GM18505 (cell line): ENCODE measurements around the gene RNF208.

Experiments used
- ATAC-seq: cut with Tn5 transposase; IDR thresholded peaks from one replicate; pipeline ENCODE4 v1.9.1; 2021; ENCODE audit not compliant: unreplicated experiment
- POLR2A ChIP-seq: IDR thresholded peaks from 4 replicates; pipeline ENCODE4 v1.6.1; 2011; ENCODE audit warnings: borderline replicate concordance; ENCODE audit not compliant: insufficient read depth, insufficient read length; ENCODE audit errors: extremely low read depth

Gene RNF208

GRCh38 chr9:137215196-137215986, 6.6 kb downstream of the RNF208 start:
- ATAC-seq = no peak
- TF ChIP-seq POLR2A = no peak

- TF ChIP-seq POLR2A = no peak
- no peak for ATAC-seq
These were observed 7.4 kb downstream of the RNF208 start for GRCh38 chr9:137214620-137215019.

GRCh38 chr9:137213160-137214060, 8.6 kb downstream of the RNF208 start:
- no peak for TF ChIP-seq POLR2A
- ATAC-seq = no peak

DNA sequence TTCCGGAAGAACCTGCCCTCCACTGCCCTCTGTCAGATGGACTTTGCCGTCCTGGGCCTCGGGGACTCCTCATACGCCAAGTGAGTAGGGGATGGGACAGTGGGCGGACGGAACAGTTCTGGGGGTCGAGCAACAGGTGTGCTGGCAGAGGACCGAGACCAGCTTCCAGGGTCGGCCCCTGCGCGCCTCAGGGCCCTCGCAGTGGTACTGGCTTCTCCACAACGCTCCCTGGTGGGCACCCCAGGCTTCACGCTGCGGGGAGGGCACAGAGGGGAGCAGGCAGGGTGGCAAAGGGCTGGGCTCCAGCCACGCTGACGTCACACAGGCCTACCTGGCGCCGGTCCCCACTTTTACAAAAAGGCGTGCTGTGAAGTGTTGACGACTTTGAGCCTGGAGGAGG, 9.5 kb downstream of the RNF208 start:
- no peak for ATAC-seq
- TF ChIP-seq POLR2A = no peak

DNA sequence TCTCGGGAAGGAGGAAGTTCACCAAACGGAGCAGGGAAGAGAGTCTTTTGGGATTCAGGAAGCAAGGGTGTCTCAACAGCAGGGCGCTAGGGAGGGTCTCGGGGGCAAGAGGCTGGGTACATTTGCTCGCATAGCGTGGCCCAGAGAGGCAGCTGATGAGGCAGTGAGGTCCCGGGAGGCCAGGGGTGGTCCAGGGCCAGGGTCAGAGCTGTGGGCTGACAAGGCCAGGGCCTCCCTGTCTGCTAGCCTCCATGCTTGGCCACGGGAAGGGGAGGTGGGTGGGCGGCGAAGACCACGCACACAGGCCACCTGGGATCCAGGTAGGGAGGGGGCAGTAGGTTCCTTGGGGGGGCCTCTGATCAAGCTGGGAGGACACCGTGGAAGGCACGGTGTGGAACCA, 10.5 kb downstream of the RNF208 start:
- no peak for ATAC-seq

GRCh38 chr9:137206602-137207001, 15.4 kb downstream of the RNF208 start:
- ATAC-seq = no peak
- no peak for TF ChIP-seq POLR2A

More for the DNA sequence above, 10.5 kb downstream of the RNF208 start:
- no peak for TF ChIP-seq POLR2A

DNA sequence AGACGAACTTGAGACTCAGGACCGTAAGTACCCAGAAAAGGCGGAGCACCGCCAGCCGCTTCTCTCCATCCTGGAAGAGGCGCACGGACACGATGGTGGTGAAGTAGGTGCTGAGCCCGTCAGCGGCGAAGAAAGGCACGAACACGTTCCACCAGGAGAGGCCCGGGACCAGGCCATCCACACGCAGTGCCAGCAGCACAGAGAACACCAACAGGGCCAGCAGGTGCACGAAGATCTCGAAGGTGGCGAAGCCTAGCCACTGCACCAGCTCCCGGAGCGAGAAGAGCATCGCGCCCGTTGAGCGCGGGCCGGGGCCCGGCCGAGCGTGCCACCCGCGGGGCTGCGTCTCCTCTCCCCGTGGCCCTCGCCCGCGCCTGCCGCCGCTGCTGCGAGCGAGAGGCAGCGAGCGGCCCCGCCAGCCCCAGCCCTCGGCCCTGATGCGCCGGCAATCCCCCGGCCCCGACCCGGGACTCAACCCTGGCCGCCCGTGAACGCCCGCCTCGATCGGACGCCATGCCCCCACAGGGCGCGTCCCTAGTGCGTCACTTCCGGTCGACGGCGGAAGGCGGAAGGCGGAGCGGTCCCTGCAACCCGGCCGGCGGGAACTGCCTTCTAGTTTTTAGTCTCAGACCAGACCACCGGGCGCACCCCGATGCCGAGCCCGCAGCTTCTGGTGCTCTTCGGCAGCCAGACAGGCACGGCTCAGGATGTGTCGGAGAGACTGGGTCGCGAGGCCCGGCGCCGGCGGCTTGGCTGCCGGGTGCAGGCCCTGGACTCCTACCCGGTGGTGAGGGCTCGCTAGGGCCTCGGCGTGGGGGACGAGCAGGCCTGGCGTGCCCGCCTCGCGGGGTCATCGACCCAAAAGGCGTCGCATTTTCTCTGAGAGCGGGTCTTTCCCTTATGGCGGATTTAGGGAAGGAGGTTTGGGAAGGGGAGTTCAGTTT, 16.6 kb downstream of the RNF208 start, which contains the start of the genes NDOR1 and TMEM203:
NDOR1 (plus strand) TSS at position 575 of the 944 bp plus-strand sequence; CDS start at position 653, 78 bp downstream.
TMEM203 (minus strand) TSS at position 523 of the 944 bp plus-strand sequence; CDS start at position 289, 234 bp downstream.
- TF ChIP-seq POLR2A = peak; percentile 89
- ATAC-seq = peak; percentile 39

GRCh38 chr9:137204731-137205125, 17.3 kb downstream of the RNF208 start:
- no peak for TF ChIP-seq POLR2A
- ATAC-seq = no peak

DNA sequence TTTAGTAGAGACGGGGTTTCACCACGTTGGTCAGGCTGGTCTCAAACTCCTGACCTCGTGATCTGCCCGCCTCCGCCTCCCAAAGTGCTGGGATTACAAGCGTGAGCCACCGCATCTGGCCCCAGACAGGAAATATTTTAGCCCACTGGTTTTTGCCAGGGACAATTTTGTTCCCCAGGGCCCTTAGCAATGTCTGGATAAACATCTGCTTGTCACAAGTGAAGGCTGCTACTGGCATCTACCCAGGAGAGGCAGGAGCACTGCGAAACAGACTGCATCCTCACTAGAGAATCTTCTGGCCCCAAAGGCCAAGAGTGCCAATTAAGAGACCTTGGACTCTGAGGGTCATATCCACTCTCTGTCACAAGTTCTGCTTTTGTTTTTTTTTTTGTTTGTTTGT, 19.1 kb downstream of the RNF208 start:
- ATAC-seq = no peak
- no peak for TF ChIP-seq POLR2A

GRCh38 chr9:137201205-137201868, 20.7 kb downstream of the RNF208 start:
- no peak for ATAC-seq
- no peak for TF ChIP-seq POLR2A

GRCh38 chr9:137200311-137201204, 21.5 kb downstream of the RNF208 start, which contains the start of gene TPRN:
Gene TPRN, minus strand, starts transcription at chr9:137200741. Its CDS starts 30 bp downstream, at chr9:137200711.
- peak; percentile 83 for ATAC-seq

GRCh38 chr9:137199411-137200121, 22.5 kb downstream of the RNF208 start:
- no peak for TF ChIP-seq POLR2A
- no peak for ATAC-seq

More at GRCh38 chr9:137200311-137201204, 21.5 kb downstream of the RNF208 start, which contains the start of gene TPRN:
- peak; percentile 89 for TF ChIP-seq POLR2A
